ENCODE measurements around the gene LTB4R.

GRCh38 chr14:24299255-24300191, 11.8 kb upstream of the LTB4R start, which contains the start of the genes DHRS1 and NOP9:
- TF ChIP-seq CTCF (conservative IDR thresholded peaks at IDR 0.05 in 1 of 2, IDR thresholded peaks at IDR 0.05 in 1 of 2; ENCODE audit: extremely low read depth in 1 of 2, insufficient read depth in 1 of 2, low read depth in 1 of 2, low read length in 2 of 2) (no peak), EZH2 (IDR thresholded peaks at IDR 0.05; ENCODE audit: borderline replicate concordance, low read length) (no peak)

Data from mammary epithelial cell (primary cell).